Tibial nerve (tissue), 4 donors: ENCODE results near the gene BAIAP3.

ENCODE experiments used
- CTCF ChIP-seq, 5 experiments: fragments of 200-600 bp in 3 of 5; fragments of 450-650 bp in 2 of 5; sonication (generic) in 3 of 5; IDR thresholded peaks; one replicate each; pipeline ENCODE4 v1.5.1; 2016 to 2019; ENCODE audit warnings: antibody characterized with exemption in 5 of 5, mild to moderate bottlenecking in 3 of 5, moderate library complexity in 2 of 5
- EP300 ChIP-seq, 2 donors: sonication (generic); formaldehyde crosslinking; IDR thresholded peaks; one replicate each; pipeline ENCODE4 v1.6.1; 2017; ENCODE audit warnings: antibody characterized with exemption in 2 of 2, mild to moderate bottlenecking in 1 of 2
- POLR2A ChIP-seq, 2 donors: fragments of 450-650 bp; IDR thresholded peaks; one replicate each; pipeline ENCODE4 v1.6.1; 2017; ENCODE audit warnings: antibody characterized with exemption in 2 of 2, mild to moderate bottlenecking in 2 of 2, moderate library complexity in 2 of 2

- TF ChIP-seq CTCF (IDR thresholded peaks at IDR 0.05) (no peak), POLR2A (IDR thresholded peaks at IDR 0.05) (no peak), EP300 (IDR thresholded peaks at IDR 0.05) (no peak)
Measured at GRCh38 chr16:1367486-1368174, 34.2 kb downstream of the BAIAP3 start.
